HFFc6 (cell line): Measurements from ENCODE around the gene CD164. TPM values are rescaled to one million over a fixed set of nuclear protein-coding genes. Genes with fewer than 3 reads are reported as not detected.

Source experiments
- DNase-seq: peaks from one replicate; pipeline ENCODE4 v3.0.0-alpha.2; 2018
- H3K27ac Mint-ChIP-seq: 2 replicates; pipeline ENCODE4 v1.8.0; 2020; ENCODE audit warnings: mild to moderate bottlenecking, mixed read lengths
- H3K27me3 Mint-ChIP-seq: 2 replicates; pipeline ENCODE4 v1.8.0; 2021; ENCODE audit warnings: mild to moderate bottlenecking, moderate library complexity, mixed read lengths; ENCODE audit not compliant: insufficient read depth
- H3K36me3 Mint-ChIP-seq: 2 replicates; pipeline ENCODE4 v1.8.0; 2021; ENCODE audit warnings: low read depth, mixed read lengths
- H3K4me1 Mint-ChIP-seq: 2 replicates; pipeline ENCODE4 v1.8.0; 2020; ENCODE audit warnings: low read depth, mixed read lengths
- H3K4me3 Mint-ChIP-seq: 2 replicates; pipeline ENCODE4 v1.8.0; 2020; ENCODE audit warnings: mild to moderate bottlenecking, moderate library complexity, mixed read lengths
- H3K9me3 Mint-ChIP-seq: 2 replicates; pipeline ENCODE4 v1.8.0; 2020; ENCODE audit warnings: mild to moderate bottlenecking, mixed read lengths
- CTCF ChIP-seq: fragments of 200-600 bp; sonication (generic); IDR thresholded peaks from 2 replicates; pipeline ENCODE4 v1.5.0; 2021; ENCODE audit warnings: antibody characterized with exemption, mild to moderate bottlenecking
- total RNA-seq, 6 experiments: library from RNA; stranded (reverse); fragmentation: NEBNext Ultra II Directional; extraction: Animal tissue kit (Norgen Biotek cat#: 25700); gene quantifications; 2 replicates in 1 of 6; 3 replicates in 5 of 6; pipeline ENCODE4 v1.2.3, GENCODE V29; 2021

The CD164 gene
- total RNA-seq, 6 experiments from 2014 or later = 243 to 260 (median 252) TPM

- TF ChIP-seq CTCF = no peak
- H3K27me3 Mint-ChIP-seq = no peaks in the 10 kb centered on the region
- DNase-seq = no peak
- peaks cover 5% of the 10 kb centered on the region; the same call in 1 of the 2 replicates for H3K9me3 Mint-ChIP-seq
- no peaks in the 10 kb centered on the region for H3K4me1 Mint-ChIP-seq
- no peak overlapping the region for H3K27ac Mint-ChIP-seq
- H3K4me3 Mint-ChIP-seq = no peak overlapping the region
- peaks cover 84% of the 10 kb centered on the region for H3K36me3 Mint-ChIP-seq
These were observed 22.0 kb downstream of the CD164 start for GRCh38 chr6:109360281-109360680.

- H3K9me3 Mint-ChIP-seq = peaks cover 5% of the 10 kb centered on the region; the same call in 1 of the 2 replicates
- no peak for DNase-seq
- H3K27ac Mint-ChIP-seq = no peak overlapping the region
- peaks cover 74% of the 10 kb centered on the region for H3K36me3 Mint-ChIP-seq
- H3K4me3 Mint-ChIP-seq = no peak overlapping the region
- no peak for TF ChIP-seq CTCF
- no peaks in the 10 kb centered on the region for H3K27me3 Mint-ChIP-seq
- H3K4me1 Mint-ChIP-seq = no peaks in the 10 kb centered on the region
These were observed 23.0 kb downstream of the CD164 start for GRCh38 chr6:109359248-109359647.

- peaks cover 1% of the 10 kb centered on the region; the same call in 1 of the 2 replicates for H3K4me1 Mint-ChIP-seq
- peaks cover 5% of the 10 kb centered on the region; the same call in 1 of the 2 replicates for H3K9me3 Mint-ChIP-seq
- H3K27me3 Mint-ChIP-seq = no peaks in the 10 kb centered on the region
- peaks cover 68% of the 10 kb centered on the region for H3K36me3 Mint-ChIP-seq
- TF ChIP-seq CTCF = no peak
- no peak overlapping the region for H3K4me3 Mint-ChIP-seq
- H3K27ac Mint-ChIP-seq = no peak overlapping the region
- DNase-seq = no peak
These were observed 24.1 kb downstream of the CD164 start for GRCh38 chr6:109358204-109358603.

GRCh38 chr6:109356237-109356636, 26.0 kb downstream of the CD164 start:
- H3K36me3 Mint-ChIP-seq = peaks cover 67% of the 10 kb centered on the region
- no peak overlapping the region for H3K4me3 Mint-ChIP-seq
- no peak for TF ChIP-seq CTCF
- no peak overlapping the region for H3K27ac Mint-ChIP-seq
- H3K9me3 Mint-ChIP-seq = peaks cover 5% of the 10 kb centered on the region; the same call in 1 of the 2 replicates
- peaks cover 21% of the 10 kb centered on the region for H3K4me1 Mint-ChIP-seq
- no peaks in the 10 kb centered on the region for H3K27me3 Mint-ChIP-seq
- no peak for DNase-seq

- peaks cover 3% of the 10 kb centered on the region; the same call in 1 of the 2 replicates for H3K9me3 Mint-ChIP-seq
- no peak overlapping the region for H3K4me3 Mint-ChIP-seq
- peaks cover 25% of the 10 kb centered on the region for H3K36me3 Mint-ChIP-seq
- H3K4me1 Mint-ChIP-seq = peaks cover 40% of the 10 kb centered on the region
- TF ChIP-seq CTCF = no peak
- no peak for DNase-seq
- H3K27ac Mint-ChIP-seq = no peak overlapping the region; the same call in 1 of the 2 replicates
- no peaks in the 10 kb centered on the region; the same call in 1 of the 2 replicates for H3K27me3 Mint-ChIP-seq
These were observed 30.8 kb downstream of the CD164 start for GRCh38 chr6:109351231-109352130.
